HepG2 (cell line): ENCODE data around the gene KSR1. TPM values are rescaled to one million over a fixed set of nuclear protein-coding genes. Genes with fewer than 3 reads are reported as not detected.

Experiments used
- AGO2 ChIP-seq: fragments of 200-400 bp; formaldehyde crosslinking; optimal IDR thresholded peaks from 2 replicates; pipeline ENCODE3; 2017; ENCODE audit warnings: mild to moderate bottlenecking, low read depth, low read length, moderate library complexity
- BCL3 ChIP-seq: sonication (generic); formaldehyde crosslinking; IDR thresholded peaks from 2 replicates; pipeline ENCODE4 v1.5.1; 2020; ENCODE audit warnings: mild to moderate bottlenecking, missing genetic modification reagents, moderate library complexity
- CENPBD1 ChIP-seq: sonication (generic); formaldehyde crosslinking; IDR thresholded peaks from 2 replicates; pipeline ENCODE4 v1.8.0; 2022; ENCODE audit warnings: missing genetic modification reagents, low read depth, mild to moderate bottlenecking, borderline replicate concordance
- DPF2 ChIP-seq: sonication (generic); formaldehyde crosslinking; IDR thresholded peaks from 2 replicates; pipeline ENCODE4 v1.4.0; 2020; ENCODE audit warnings: mild to moderate bottlenecking, low read depth, missing genetic modification reagents, borderline replicate concordance
- ESRRA ChIP-seq: sonication (generic); formaldehyde crosslinking; IDR thresholded peaks from 2 replicates; pipeline ENCODE4 v1.5.1; 2020; ENCODE audit warnings: mild to moderate bottlenecking, low read depth, missing genetic modification reagents
- HDAC2 ChIP-seq: sonication (generic); formaldehyde crosslinking; IDR thresholded peaks from 2 replicates; pipeline ENCODE4 v1.4.0; 2020; ENCODE audit warnings: missing genetic modification reagents
- HNF4A ChIP-seq: sonication (generic); formaldehyde crosslinking; IDR thresholded peaks from 2 replicates; pipeline ENCODE4 v1.4.0; 2020; ENCODE audit warnings: missing genetic modification reagents
- IRF1 ChIP-seq: sonication (generic); formaldehyde crosslinking; IDR thresholded peaks from 2 replicates; pipeline ENCODE4 v1.4.0; 2020; ENCODE audit warnings: low read depth, mild to moderate bottlenecking, missing genetic modification reagents
- MTA3 ChIP-seq: sonication (generic); formaldehyde crosslinking; IDR thresholded peaks from 2 replicates; pipeline ENCODE4 v1.4.0; 2020; ENCODE audit warnings: missing genetic modification reagents
- PBX2 ChIP-seq: IDR thresholded peaks from 2 replicates; pipeline ENCODE4 v1.6.1; 2016; ENCODE audit warnings: control low read depth
- PCBP1 ChIP-seq: fragments of 200-400 bp; formaldehyde crosslinking; IDR thresholded peaks from 2 replicates; pipeline ENCODE4 v1.6.1; 2017; ENCODE audit warnings: mild to moderate bottlenecking, low read depth, low read length, borderline replicate concordance
- REPIN1 ChIP-seq: sonication (generic); formaldehyde crosslinking; IDR thresholded peaks from 2 replicates; pipeline ENCODE4 v1.8.0; 2022; ENCODE audit warnings: missing genetic modification reagents, low read depth, mild to moderate bottlenecking, borderline replicate concordance
- RNF2 ChIP-seq: fragments of 450-650 bp; conservative IDR thresholded peaks from 2 replicates; pipeline ENCODE4 v1.6.1; 2016; ENCODE audit warnings: low read depth
- SIX1 ChIP-seq: sonication (generic); formaldehyde crosslinking; IDR thresholded peaks from 2 replicates; pipeline ENCODE4 v1.4.0; 2020; ENCODE audit warnings: missing genetic modification reagents, borderline replicate concordance
- SMARCE1 ChIP-seq: fragments of 450-650 bp; IDR thresholded peaks from 2 replicates; pipeline ENCODE4 v1.6.1; 2017; ENCODE audit warnings: borderline replicate concordance
- YEATS2 ChIP-seq: sonication (generic); formaldehyde crosslinking; IDR thresholded peaks from 2 replicates; pipeline ENCODE4 v1.4.0; 2020; ENCODE audit warnings: missing genetic modification reagents, borderline replicate concordance
- ZFP36L2 ChIP-seq: sonication (generic); formaldehyde crosslinking; IDR thresholded peaks from 2 replicates; pipeline ENCODE4 v1.4.0; 2020; ENCODE audit warnings: missing genetic modification reagents
- ZFP90 ChIP-seq: sonication (generic); formaldehyde crosslinking; IDR thresholded peaks from 2 replicates; pipeline ENCODE4 v1.8.0; 2022; ENCODE audit warnings: missing genetic modification reagents, mild to moderate bottlenecking, inconsistent platforms, borderline replicate concordance
- ZNF329 ChIP-seq: sonication (generic); formaldehyde crosslinking; IDR thresholded peaks from 2 replicates; pipeline ENCODE4 v1.9.0; 2021; ENCODE audit warnings: low read depth, mild to moderate bottlenecking, missing genetic modification reagents
- ZNF343 ChIP-seq: sonication (generic); formaldehyde crosslinking; IDR thresholded peaks from 2 replicates; pipeline ENCODE4 v1.4.0; 2020; ENCODE audit warnings: mild to moderate bottlenecking, missing genetic modification reagents
- ZNF354B ChIP-seq: sonication (generic); formaldehyde crosslinking; IDR thresholded peaks from 2 replicates; pipeline ENCODE4 v1.8.0; 2022; ENCODE audit warnings: mild to moderate bottlenecking, missing genetic modification reagents
- ZNF44 ChIP-seq: sonication (generic); formaldehyde crosslinking; IDR thresholded peaks from 2 replicates; pipeline ENCODE4 v1.5.1; 2020; ENCODE audit warnings: mild to moderate bottlenecking, missing genetic modification reagents
- ZNF556 ChIP-seq: sonication (generic); formaldehyde crosslinking; IDR thresholded peaks from 2 replicates; pipeline ENCODE4 v1.4.0; 2020; ENCODE audit warnings: mild to moderate bottlenecking, missing genetic modification reagents, borderline replicate concordance
- ZNF563 ChIP-seq: sonication (generic); formaldehyde crosslinking; IDR thresholded peaks from 2 replicates; pipeline ENCODE4 v1.8.0; 2022; ENCODE audit warnings: mild to moderate bottlenecking, moderate library complexity, missing genetic modification reagents
- ZNF589 ChIP-seq: sonication (generic); formaldehyde crosslinking; conservative IDR thresholded peaks from 2 replicates; pipeline ENCODE4 v1.8.0; 2022; ENCODE audit warnings: mild to moderate bottlenecking, moderate library complexity, missing genetic modification reagents
- ZNF670 ChIP-seq: sonication (generic); formaldehyde crosslinking; IDR thresholded peaks from 2 replicates; pipeline ENCODE4 v1.8.0; 2022; ENCODE audit warnings: mild to moderate bottlenecking, missing genetic modification reagents, borderline replicate concordance
- ZNF7 ChIP-seq: IDR thresholded peaks from 2 replicates; pipeline ENCODE4 v1.6.1; 2016; ENCODE audit warnings: missing biosample characterization, missing genetic modification reagents
- ZNF747 ChIP-seq: sonication (generic); formaldehyde crosslinking; IDR thresholded peaks from 2 replicates; pipeline ENCODE4 v1.8.1; 2023; ENCODE audit warnings: missing genetic modification reagents, mild to moderate bottlenecking, borderline replicate concordance
- polyA plus RNA-seq, 8 experiments: library from polyadenylated mRNA; depleted of rRNA in 3 of 8; stranded (reverse) in 7 of 8; unstranded in 1 of 8; fragments of >200 nt; fragmentation: Illumina TruSeq in 4 of 8; extraction: Trizol in 4 of 8; gene quantifications; 2 replicates each; pipeline versions ENCODE4 v1.2.1 to v1.2.3, GENCODE V29; 2011 to 2016; ENCODE audit warnings: low read depth in 4 of 8, missing spikeins in 1 of 8, mixed read lengths in 1 of 8; ENCODE audit not compliant: insufficient read depth in 1 of 8
- total RNA-seq, 5 experiments: library from RNA; depleted of rRNA; stranded (reverse); fragments of >200 nt; fragmentation: Illumina TruSeq; extraction: Trizol; gene quantifications; 2 replicates each; pipeline ENCODE4 v1.2.3, GENCODE V29; 2016; ENCODE audit warnings: low read depth in 1 of 5

KSR1 gene
- total and polyA plus RNA-seq, 2 of the 13 experiments (the other 11 are each of a cell fraction or from before 2014, with no cell fraction given): 10.1 to 16.6 TPM

- TF ChIP-seq PCBP1 (no peak), ZNF563 (CRISPR knock-in tag) (no peak), ZFP36L2 (CRISPR knock-in tag) (no peak), HNF4A (CRISPR knock-in tag) (peak; percentile 47; the same call in 1 of the 2 replicates), AGO2 (no peak), DPF2 (peak; percentile 74; the same call in 1 of the 2 replicates), ZNF556 (CRISPR knock-in tag) (no peak), IRF1 (CRISPR knock-in tag) (no peak), PBX2 (CRISPR knock-in tag) (no peak), ZNF589 (CRISPR knock-in tag) (no peak), ESRRA (CRISPR knock-in tag) (no peak), ZNF747 (CRISPR knock-in tag) (no peak), MTA3 (CRISPR knock-in tag) (no peak), ZNF670 (CRISPR knock-in tag) (no peak), ZNF7 (no peak), RNF2 (no peak), REPIN1 (no peak), SIX1 (CRISPR knock-in tag) (no peak), HDAC2 (CRISPR knock-in tag) (peak; percentile 68; the same call in 1 of the 2 replicates), BCL3 (CRISPR knock-in tag) (no peak), CENPBD1 (CRISPR knock-in tag) (no peak), SMARCE1 (no peak), YEATS2 (CRISPR knock-in tag) (no peak), ZNF329 (CRISPR knock-in tag) (no peak), ZNF44 (CRISPR knock-in tag) (no peak), ZFP90 (CRISPR knock-in tag) (no peak), ZNF343 (CRISPR knock-in tag) (no peak), ZNF354B (CRISPR knock-in tag) (no peak)
Measured at GRCh38 chr17:27520491-27521185, 64.4 kb downstream of the KSR1 start (continued).
